Natural killer cell (primary cell): ENCODE results near the gene POLR2A. TPM values are rescaled to one million over a fixed set of nuclear protein-coding genes. Genes with fewer than 3 reads are reported as not detected.

Experiments used
- ATAC-seq, 3 donors: fragments of 150-1000 bp in 2 of 3; fragments of 200-7000 bp in 1 of 3; cut with Tn5 transposase; 1 replicate in 1 of 3; 2 replicates in 2 of 3; pipeline ENCODE4 v1.10.0; 2021; ENCODE audit warnings: mild to moderate bottlenecking in 2 of 3, moderate library complexity in 2 of 3
- DNase-seq, 2 donors: peaks; one replicate each; pipeline versions ENCODE4 v3.0.0 to v3.0.0-alpha.2; 2013 to 2021; ENCODE audit warnings: mixed read lengths in 1 of 2
- H3K27ac ChIP-seq: one replicate; pipeline ENCODE4 v1.5.1; 2013; ENCODE audit warnings: mild to moderate bottlenecking, low read length
- H3K27me3 ChIP-seq: one replicate; pipeline ENCODE4 v1.6.1; 2013; ENCODE audit warnings: low read length; ENCODE audit not compliant: control insufficient read depth, insufficient read depth
- H3K36me3 ChIP-seq: one replicate; pipeline ENCODE4 v1.6.1; 2013; ENCODE audit warnings: low read length; ENCODE audit not compliant: control insufficient read depth, insufficient read depth
- H3K4me1 ChIP-seq: one replicate; pipeline ENCODE4 v1.6.1; 2013; ENCODE audit warnings: low read length; ENCODE audit not compliant: control insufficient read depth, insufficient read depth
- H3K4me3 ChIP-seq: one replicate; pipeline ENCODE4 v1.5.1; 2013; ENCODE audit warnings: low read length
- H3K9me3 ChIP-seq: one replicate; pipeline ENCODE4 v1.6.1; 2013; ENCODE audit warnings: low read length; ENCODE audit not compliant: control insufficient read depth, insufficient read depth
- H3K27ac Mint-ChIP-seq, 2 donors: one replicate each; pipeline ENCODE4 v1.8.0; 2022; ENCODE audit warnings: mild to moderate bottlenecking in 2 of 2, mixed read lengths in 2 of 2, moderate library complexity in 1 of 2
- H3K27me3 Mint-ChIP-seq, 2 donors: one replicate each; pipeline ENCODE4 v1.8.0; 2022; ENCODE audit warnings: low read depth in 2 of 2, mixed read lengths in 2 of 2
- H3K36me3 Mint-ChIP-seq: one replicate; pipeline ENCODE4 v1.8.0; 2022; ENCODE audit warnings: mixed read lengths
- H3K4me1 Mint-ChIP-seq, 2 donors: one replicate each; pipeline ENCODE4 v1.8.0; 2022; ENCODE audit warnings: mixed read lengths in 2 of 2
- H3K4me3 Mint-ChIP-seq: one replicate; pipeline ENCODE4 v1.8.0; 2022; ENCODE audit warnings: mild to moderate bottlenecking, moderate library complexity, mixed read lengths
- H3K9me3 Mint-ChIP-seq, 2 donors: one replicate each; pipeline ENCODE4 v1.8.0; 2022; ENCODE audit warnings: mixed read lengths in 2 of 2
- CTCF ChIP-seq: fragments of 200-600 bp; IDR thresholded peaks from one replicate; pipeline ENCODE4 v1.8.0; 2022; ENCODE audit warnings: antibody characterized with exemption
- WGBS: methylation state at CpG from one replicate; pipeline ENCODE4 v1.1.7; 2013; ENCODE audit warnings: missing lambda C conversion rate; ENCODE audit not compliant: insufficient coverage; 5-methylcytosine and 5-hydroxymethylcytosine counted together
- intact Hi-C: fragments of 100-400 bp; cut with micrococcal nuclease; formaldehyde crosslinking; loops from one replicate; pipeline ENCODE4 v1.14.2; 2022
- total RNA-seq, 4 donors: library from RNA; stranded (reverse); fragments of 120-200 nt in 1 of 4; gene quantifications; one replicate each; pipeline versions ENCODE4 v1.2.3 to v1.2.4, GENCODE V29; 2013 to 2022

The POLR2A gene
- total RNA-seq, 3 donors from 2014 or later (not counting 1 experiment from before 2014, with no cell fraction given): 515 to 879 (median 524) TPM

- Mint-ChIP-seq H3K27me3 (no peaks in the 10 kb centered on the region), H3K4me1 (no peaks in the 10 kb centered on the region), H3K36me3 (no peaks in the 10 kb centered on the region), H3K9me3 (no peaks in the 10 kb centered on the region), H3K27ac (no peak overlapping the region), H3K4me3 (no peak overlapping the region)
- Histone ChIP-seq H3K36me3 (no peaks in the 10 kb centered on the region), H3K27me3 (no peaks in the 10 kb centered on the region), H3K4me3 (no peak overlapping the region), H3K9me3 (peaks cover 7% of the 10 kb centered on the region), H3K4me1 (no peaks in the 10 kb centered on the region), H3K27ac (no peak overlapping the region)
- 63% methylated on average over 3 of the region's 3 CpGs for WGBS
- intact Hi-C loops: no loop called here
- TF ChIP-seq CTCF: no peak
- ATAC-seq (no peak), DNase-seq (no peak)
Measured at GRCh38 chr17:7538050-7538449, 53.9 kb downstream of the POLR2A start.

DNA sequence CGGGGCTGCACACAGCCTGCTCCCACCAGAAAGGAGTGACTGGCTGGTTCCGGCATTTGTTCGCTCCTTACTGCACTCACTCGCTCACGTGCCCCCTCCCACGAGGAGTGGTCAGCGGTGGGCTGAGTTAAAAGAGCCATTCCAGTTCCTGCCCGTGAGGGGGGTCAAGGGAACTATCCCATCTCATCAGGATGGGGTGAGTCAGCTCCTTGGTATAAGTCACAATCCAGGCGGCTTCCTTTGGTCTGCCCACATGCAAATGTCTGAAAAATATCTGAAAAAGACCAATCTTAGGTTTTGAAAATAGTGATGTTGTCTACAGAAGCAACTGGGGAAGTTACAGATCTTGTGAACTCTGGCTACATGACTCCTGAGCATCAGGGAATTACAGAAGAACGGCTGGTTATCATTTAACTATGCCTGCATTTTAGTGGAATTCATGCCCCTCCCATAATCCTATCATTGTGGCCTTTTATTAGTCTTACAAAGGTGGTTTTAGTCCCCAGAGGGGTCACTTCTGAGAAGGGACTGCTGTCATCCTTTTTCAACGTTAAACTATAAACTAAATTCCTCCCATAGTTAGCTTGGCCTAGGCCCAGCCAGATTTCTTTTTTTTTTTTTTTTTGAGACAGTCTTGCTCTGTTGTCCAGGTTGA lies 54.9 kb downstream of the POLR2A start:
- WGBS: 83% methylated on average over 11 of the region's 11 CpGs
- no peak for TF ChIP-seq CTCF

GRCh38 chr17:7541074-7541621 lies 57.0 kb downstream of the POLR2A start:
- H3K27me3 Mint-ChIP-seq: no peaks in the 10 kb centered on the region
- H3K9me3 ChIP-seq: peaks cover 7% of the 10 kb centered on the region
- H3K36me3 Mint-ChIP-seq: no peaks in the 10 kb centered on the region
- H3K4me1 ChIP-seq: no peaks in the 10 kb centered on the region
- H3K4me1 Mint-ChIP-seq: no peaks in the 10 kb centered on the region
- no peak overlapping the region for H3K27ac Mint-ChIP-seq
- no peak overlapping the region for H3K4me3 Mint-ChIP-seq
- intact Hi-C loops: no loop called here
- H3K36me3 ChIP-seq: no peaks in the 10 kb centered on the region
- no peak overlapping the region for H3K4me3 ChIP-seq
- TF ChIP-seq CTCF: no peak
- H3K27ac ChIP-seq: no peak overlapping the region
- no peaks in the 10 kb centered on the region for H3K9me3 Mint-ChIP-seq
- ATAC-seq: no peak
- H3K27me3 ChIP-seq: no peaks in the 10 kb centered on the region
- no peak for DNase-seq
- WGBS: 93% methylated on average over 9 of the region's 9 CpGs

More for the DNA sequence above, 54.9 kb downstream of the POLR2A start:
- Mint-ChIP-seq H3K4me1 (no peaks in the 10 kb centered on the region), H3K4me3 (no peak overlapping the region), H3K27me3 (no peaks in the 10 kb centered on the region), H3K36me3 (no peaks in the 10 kb centered on the region), H3K27ac (no peak overlapping the region), H3K9me3 (no peaks in the 10 kb centered on the region)
- peaks cover 7% of the 10 kb centered on the region for H3K9me3 ChIP-seq
- H3K27me3 ChIP-seq: no peaks in the 10 kb centered on the region
- H3K36me3 ChIP-seq: no peaks in the 10 kb centered on the region
- no peak overlapping the region for H3K4me3 ChIP-seq
- ATAC-seq (no peak), DNase-seq (no peak)
- no peaks in the 10 kb centered on the region for H3K4me1 ChIP-seq
- intact Hi-C loops: no loop called here
- H3K27ac ChIP-seq: no peak overlapping the region

GRCh38 chr17:7544911-7545310 lies 60.7 kb downstream of the POLR2A start:
- peaks cover 21% of the 10 kb centered on the region in 2 donors for H3K4me1 Mint-ChIP-seq
- H3K27me3 Mint-ChIP-seq: no peaks in the 10 kb centered on the region
- Histone ChIP-seq H3K27me3 (no peaks in the 10 kb centered on the region), H3K36me3 (no peaks in the 10 kb centered on the region), H3K4me1 (peaks cover 22% of the 10 kb centered on the region), H3K9me3 (no peaks in the 10 kb centered on the region), H3K4me3 (no peak overlapping the region), H3K27ac (no peak overlapping the region)
- H3K9me3 Mint-ChIP-seq: no peaks in the 10 kb centered on the region
- no peak for ATAC-seq
- no peak overlapping the region for H3K4me3 Mint-ChIP-seq
- 93% methylated on average over 6 of the region's 6 CpGs for WGBS
- no peaks in the 10 kb centered on the region for H3K36me3 Mint-ChIP-seq
- no peak overlapping the region for H3K27ac Mint-ChIP-seq
- TF ChIP-seq CTCF: no peak
- intact Hi-C loops: no loop called here
- DNase-seq: no peak
